Neural cell (in vitro differentiated cells): Measurements from ENCODE around the gene COLQ.

Source experiments
- CTCF ChIP-seq: fragments of 450-650 bp; IDR thresholded peaks from 2 replicates; pipeline ENCODE4 v1.5.1; 2014; ENCODE audit warnings: antibody characterized with exemption, mild to moderate bottlenecking, moderate library complexity; ENCODE audit not compliant: poor library complexity, severe bottlenecking
- EP300 ChIP-seq: fragments of 450-650 bp; conservative IDR thresholded peaks from 2 replicates; pipeline ENCODE4 v1.6.1; 2014; ENCODE audit warnings: antibody characterized with exemption, mild to moderate bottlenecking, moderate library complexity; ENCODE audit not compliant: poor library complexity, severe bottlenecking
- EZH2 ChIP-seq: fragments of 200-600, 300-800 bp; shearing (Covaris generic), sonication (generic); IDR thresholded peaks from 2 replicates; pipeline ENCODE4 v1.6.1; 2014; ENCODE audit warnings: antibody characterized with exemption, low read length, borderline replicate concordance, mild to moderate bottlenecking; ENCODE audit not compliant: insufficient read depth, poor library complexity, severe bottlenecking
- RAD21 ChIP-seq: fragments of 450-650 bp; conservative IDR thresholded peaks from 2 replicates; pipeline ENCODE4 v1.6.1; 2014; ENCODE audit warnings: antibody characterized with exemption, mild to moderate bottlenecking, moderate library complexity
- REST ChIP-seq: IDR thresholded peaks from 2 replicates; pipeline ENCODE4 v1.6.1; 2012; ENCODE audit warnings: borderline replicate concordance
- TAF1 ChIP-seq: IDR thresholded peaks from 2 replicates; pipeline ENCODE4 v1.6.1; 2012; ENCODE audit warnings: low read depth

GRCh38 chr3:15558581-15558980 is 37.1 kb upstream of the COLQ start:
- TF ChIP-seq CTCF (no peak), TAF1 (no peak), EP300 (no peak), RAD21 (no peak), REST (no peak), EZH2 (no peak)
